ENCODE measurements around the gene SLC4A2.

The SLC4A2 gene

DNA sequence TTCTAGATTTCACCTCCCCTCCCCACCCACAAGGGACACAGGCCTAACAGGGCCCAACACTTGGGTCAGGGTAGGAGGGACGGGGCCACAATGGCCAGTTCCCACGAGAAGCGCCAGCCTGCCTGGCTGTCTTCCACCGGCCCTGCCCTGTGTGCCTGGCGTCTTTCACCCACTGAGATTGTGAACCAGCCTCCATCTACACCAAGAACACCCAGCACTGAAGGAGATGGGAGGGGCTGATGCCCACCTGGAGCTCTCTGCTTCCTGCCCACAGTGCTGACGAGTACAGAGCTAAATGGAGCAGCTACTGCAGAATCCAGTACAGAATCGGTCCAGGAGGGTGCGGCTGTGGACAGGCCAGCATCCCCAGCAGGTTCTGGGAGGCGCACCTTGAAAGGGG lies 13.4 kb upstream of the SLC4A2 start:
- DNase-seq (ENCODE audit: low spot score) = no peak

DNA sequence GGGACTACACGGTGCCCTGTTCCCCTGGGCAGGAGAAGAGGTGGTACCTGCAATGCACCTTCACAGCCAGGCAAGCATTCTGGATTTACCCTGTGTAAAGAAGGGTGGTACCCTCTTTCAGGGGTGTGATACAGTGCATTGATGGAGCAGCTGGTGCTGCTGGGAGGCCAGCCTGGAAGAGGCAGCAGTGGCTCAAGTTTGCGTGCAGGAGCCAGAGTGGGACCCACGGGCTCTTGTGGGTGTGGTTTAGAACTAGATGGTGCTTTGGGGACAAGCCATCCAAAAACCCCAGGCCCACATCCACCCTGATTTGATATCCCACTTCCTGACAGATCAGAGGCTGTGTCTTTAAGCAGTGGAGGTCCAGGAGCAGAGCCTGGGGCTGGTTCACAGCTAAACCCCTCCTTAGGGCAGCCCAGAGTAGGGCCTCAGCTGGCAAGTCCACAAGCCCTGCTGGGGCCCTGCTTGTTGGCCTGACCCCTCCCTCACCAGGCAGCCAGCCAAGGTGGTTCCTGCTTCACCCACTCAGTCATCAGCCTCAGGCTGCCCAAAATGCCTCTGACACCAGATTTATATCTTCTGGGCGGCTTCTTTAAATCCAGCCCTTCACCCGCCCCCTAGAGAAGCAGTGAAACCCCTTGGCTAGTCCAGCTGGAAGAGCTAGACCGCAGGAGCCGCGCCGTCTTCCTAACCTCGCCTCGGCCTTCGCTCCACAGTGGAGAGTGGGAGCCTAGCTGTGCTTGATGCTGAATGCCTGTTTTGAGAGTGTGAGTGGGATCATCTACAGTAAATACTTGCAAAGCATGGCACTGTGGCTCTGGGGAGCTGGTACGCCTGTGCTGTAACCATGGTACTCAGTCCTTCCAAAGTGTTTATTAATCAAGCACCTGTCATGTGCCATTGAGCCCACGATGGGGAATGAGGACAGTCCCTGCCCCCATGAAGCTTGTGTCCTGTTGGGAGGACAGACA lies 12.5 kb upstream of the SLC4A2 start:
- DNase-seq (ENCODE audit: low spot score) = peak; percentile 47

DNA sequence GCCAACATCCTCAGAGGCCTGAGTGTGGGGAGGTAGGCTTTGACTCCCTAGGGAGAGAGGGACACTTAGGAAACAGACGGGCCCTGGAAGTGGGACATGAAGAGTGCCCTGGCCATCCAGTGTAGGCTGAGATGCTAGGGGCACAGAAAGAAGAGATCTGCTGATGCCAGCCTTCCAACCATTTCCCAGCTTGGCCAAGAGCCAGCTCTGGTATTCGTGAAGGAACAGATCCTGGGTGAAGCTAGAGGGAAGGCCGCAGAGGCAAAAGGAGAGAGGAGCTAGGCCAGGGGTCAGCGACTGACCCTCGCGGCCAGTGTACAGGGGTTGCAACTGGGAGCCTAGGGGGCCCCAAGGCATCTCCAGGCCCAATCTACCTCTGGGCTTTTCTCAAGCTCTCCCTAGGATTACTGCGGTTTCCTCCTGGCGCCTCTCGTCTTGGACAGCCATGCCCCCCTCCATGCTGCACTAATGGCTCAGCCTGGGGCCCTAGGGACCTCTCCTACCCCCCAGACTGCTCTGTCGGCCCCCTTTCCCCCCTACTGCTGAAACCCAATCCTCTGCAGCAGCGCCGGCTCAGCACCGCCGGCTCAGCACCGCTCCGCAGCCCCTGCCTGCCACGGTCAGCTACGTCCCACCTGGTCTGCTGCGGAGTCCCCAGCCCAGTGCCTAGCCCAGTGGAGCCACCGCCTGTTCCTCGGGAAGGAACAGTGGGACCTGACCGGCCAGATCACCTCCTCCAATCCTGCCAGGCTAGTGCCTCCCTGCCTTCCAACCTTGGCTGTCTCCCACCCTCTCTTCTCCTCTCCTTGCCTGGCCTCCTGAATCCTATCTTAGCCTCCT lies 11.2 kb upstream of the SLC4A2 start, which contains the start of gene ASIC3:
TSS of gene ASIC3 (plus strand) at position 556 of the 840 bp plus-strand sequence. CDS start 355 bp downstream, outside the sequence.
- DNase-seq (ENCODE audit: low spot score) = no peak

DNA sequence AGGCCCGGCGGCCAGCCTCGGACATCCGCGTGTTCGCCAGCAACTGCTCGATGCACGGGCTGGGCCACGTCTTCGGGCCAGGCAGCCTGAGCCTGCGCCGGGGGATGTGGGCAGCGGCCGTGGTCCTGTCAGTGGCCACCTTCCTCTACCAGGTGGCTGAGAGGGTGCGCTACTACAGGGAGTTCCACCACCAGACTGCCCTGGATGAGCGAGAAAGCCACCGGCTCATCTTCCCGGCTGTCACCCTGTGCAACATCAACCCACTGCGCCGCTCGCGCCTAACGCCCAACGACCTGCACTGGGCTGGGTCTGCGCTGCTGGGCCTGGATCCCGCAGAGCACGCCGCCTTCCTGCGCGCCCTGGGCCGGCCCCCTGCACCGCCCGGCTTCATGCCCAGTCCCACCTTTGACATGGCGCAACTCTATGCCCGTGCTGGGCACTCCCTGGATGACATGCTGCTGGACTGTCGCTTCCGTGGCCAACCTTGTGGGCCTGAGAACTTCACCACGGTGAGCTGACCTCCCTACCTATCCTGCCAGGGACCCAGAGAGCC lies 10.4 kb upstream of the SLC4A2 start:
- DNase-seq (ENCODE audit: low spot score) = no peak

DNA sequence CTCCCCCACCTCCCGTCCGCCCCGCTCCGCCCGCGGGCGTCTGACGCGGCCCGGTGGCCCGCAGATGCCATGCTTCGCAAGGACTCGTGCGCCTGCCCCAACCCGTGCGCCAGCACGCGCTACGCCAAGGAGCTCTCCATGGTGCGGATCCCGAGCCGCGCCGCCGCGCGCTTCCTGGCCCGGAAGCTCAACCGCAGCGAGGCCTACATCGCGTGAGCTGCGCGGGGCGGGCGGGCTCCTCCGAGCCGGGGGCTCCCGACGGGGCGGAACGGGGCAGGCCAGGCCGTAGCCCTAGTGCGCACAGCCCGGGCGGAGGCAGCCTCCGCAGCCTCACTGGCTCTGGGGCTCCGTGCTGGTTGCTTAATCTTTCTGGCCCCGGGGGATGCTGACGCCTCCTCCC lies 8.3 kb upstream of the SLC4A2 start:
- DNase-seq (ENCODE audit: low spot score) = peak; percentile 70

DNA sequence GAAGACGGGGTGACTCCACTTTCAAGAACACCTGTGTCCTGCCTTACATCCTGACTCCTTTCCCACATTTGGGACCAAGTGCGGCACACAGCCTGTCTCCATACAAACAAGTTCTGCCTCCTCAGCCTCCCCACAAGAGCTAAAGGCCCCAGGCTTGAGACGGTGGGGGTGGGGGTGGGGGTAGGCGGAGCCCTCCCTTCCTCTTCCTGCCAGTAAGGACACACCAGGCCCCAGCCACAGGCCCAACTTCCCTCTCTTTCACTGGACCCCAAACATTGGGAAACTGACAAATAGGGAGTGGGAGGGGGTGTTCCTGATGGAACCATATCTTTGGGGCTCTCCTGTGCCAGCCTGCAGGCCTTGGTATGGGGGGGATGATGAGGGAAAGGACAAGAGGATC lies 6.3 kb upstream of the SLC4A2 start:
- no peak for DNase-seq (ENCODE audit: low spot score)

DNA sequence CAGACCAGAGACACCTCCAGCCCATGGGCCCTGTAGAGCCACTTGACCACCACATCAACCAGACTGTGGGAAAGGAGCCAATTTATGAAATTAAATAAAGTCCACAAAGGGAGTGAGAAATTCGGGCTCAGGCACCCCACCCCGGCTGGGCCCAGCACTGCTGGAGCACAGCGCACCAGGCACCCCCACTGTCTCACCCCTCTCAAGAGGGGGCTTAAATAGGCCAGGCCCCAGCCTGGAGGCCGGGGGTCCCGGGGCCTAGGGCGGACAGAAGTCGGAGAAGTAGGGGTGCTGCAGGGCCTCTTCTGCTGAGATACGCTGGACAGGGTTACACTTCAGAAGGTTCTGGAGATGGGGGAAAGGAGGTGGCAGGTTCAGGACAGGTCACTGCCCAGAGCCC lies 5.6 kb upstream of the SLC4A2 start:
- DNase-seq (ENCODE audit: low spot score) = no peak

DNA sequence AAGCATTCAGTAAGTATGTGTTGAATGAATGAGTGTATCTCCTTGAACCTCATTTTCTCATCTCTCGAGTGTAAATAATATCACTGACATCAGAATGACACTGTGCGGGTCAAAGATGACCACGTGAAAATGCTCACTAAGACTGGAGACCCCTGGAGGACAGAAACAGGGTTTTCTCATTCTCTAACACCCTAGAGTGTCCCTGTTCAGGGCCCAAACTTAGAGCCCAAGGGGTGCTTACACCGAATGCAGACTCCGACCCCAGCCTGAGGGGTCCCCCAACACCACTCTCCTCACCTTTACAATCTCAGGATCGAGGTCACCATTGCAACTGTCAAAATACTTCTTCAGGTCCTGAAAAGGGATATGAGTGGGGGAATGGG lies 3.1 kb upstream of the SLC4A2 start:
- DNase-seq (ENCODE audit: low spot score) = no peak

DNA sequence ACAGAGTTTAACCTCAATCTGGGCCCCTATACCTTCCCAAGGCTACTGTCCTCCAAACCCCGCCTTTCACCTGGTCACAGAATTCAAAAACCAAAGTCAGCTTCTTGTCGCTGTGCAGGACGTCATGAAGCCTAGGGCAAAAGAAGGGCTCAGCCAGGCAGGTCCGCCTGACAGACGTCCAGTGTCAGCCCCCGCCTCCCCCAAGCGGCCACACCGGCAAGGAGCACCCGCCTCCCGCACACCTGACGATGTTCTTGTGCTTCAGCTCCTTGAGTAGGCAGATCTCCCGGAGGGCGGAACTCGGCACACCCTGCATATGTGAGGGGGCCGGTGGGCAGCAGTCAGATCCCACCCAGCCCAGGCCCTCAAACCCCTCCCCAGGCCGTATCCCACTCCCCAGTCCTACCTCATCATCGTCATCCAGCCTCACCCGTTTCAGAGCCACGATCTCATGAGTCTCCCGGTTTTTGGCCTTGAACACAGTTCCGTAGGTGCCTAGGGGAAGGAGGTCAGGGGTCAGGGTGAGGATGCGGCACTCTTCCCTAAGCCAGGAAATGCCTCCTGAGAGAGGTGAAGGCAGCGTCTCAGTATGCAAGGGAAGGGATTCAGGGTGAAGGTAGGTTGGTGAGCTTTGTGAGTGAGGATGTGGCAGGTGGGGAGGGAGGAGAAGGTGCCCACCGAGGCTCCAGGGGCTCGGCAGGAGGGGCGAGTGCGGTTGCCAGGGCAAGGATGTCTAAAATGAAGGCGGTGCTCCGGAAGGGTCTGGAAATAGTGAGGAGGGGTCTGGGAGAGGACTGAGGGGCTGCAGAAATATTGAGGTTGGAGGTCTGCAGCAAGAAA lies 2.5 kb upstream of the SLC4A2 start:
- no peak for DNase-seq (ENCODE audit: low spot score)

DNA sequence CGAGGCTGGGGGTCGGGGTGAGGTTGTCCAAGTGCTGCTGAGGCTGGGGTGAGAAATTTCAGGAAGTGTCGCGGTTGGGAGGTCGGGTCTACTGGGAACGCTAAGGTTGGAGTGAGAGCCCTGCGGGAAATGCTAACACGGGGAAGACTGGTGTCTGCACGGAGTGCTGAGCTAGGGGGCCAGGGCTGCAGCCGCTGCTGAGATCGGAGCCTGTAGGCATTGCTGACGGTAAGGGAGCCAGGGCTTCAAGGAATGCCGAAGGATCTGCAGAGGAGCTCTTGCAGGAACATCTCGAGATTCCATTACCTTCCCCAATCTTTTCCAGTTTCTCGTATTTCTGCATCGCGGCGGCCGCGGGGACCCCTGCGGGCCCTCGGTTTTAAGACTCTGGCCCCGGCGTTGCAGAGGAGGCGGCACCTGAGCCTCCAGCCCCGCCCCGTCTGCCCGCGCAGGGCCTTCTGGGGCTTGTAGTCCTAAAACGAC lies 1.8 kb upstream of the SLC4A2 start, which contains the start of gene CDK5:
TSS of gene CDK5 (minus strand) at position 392 of the 483 bp plus-strand sequence. CDS start at position 343, 49 bp downstream.
- peak; percentile 36 for DNase-seq (ENCODE audit: low spot score)

DNA sequence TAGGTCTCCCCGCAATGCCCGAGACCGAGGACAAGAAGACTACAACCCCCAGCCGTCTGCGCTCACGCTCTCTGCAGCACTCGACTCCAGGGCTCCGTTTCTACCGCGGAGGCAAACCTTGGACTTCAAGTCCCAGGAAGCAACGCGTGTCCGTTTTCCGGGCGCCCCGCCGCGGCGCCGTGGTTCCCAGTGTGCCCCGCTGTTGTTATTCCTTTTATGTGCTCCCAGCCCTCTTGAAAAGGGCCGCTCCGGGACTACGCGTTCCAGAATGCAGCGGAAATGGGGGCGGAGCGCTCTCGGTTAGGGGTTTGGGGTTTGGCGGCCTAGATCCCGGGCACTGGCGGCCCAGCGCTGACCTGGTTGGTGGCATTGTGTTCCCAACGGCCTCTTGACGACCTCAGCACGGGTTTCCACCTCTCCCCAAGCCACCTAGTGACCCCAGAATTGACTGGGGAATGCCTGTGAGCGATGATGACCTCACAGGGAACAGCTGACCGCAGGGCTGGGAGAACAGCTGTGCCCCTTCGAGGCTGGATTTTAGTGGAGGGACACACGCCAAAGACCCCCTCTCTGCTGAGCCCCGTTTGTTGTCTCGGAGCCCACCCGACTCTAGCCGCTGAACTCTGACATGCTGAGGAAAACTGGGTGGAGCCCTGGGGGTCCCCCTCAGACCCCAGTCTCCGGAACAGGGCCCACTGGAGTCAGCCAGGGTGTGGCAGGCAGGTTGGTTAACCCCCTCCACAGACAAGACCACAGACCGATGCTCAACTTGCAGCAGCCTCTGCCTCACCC lies 1.2 kb upstream of the SLC4A2 start:
- peak; percentile 99 for DNase-seq (ENCODE audit: low spot score)

DNA sequence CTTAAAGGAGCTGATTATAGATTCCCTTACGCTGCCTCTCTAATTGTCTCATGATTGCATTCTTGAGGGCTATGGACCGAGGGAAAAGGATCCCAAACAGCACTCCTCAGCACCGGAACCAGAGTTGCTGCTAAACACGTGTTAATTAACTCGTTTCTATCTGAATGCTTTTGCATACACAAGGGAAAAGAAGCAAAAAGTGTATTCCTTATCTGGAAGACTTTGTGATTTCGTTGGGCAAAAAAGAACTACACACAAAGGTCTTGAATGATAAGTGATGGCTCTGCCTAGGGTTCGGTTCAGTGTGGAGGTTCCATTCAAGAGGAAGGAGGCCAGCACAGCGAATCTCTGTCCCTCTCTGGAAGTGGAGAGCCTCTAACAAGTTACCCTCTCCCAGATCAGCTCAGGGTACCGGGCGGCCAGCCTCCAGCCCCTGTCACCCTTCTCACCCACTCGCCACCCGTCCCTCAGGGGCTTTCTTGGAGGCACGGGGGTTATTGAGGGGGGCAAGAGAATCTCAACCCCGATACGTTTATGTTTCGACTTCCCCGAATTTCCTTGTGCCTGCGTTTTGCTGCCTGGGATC lies 515 bp upstream of the SLC4A2 start:
- DNase-seq (ENCODE audit: low spot score) = no peak

DNA sequence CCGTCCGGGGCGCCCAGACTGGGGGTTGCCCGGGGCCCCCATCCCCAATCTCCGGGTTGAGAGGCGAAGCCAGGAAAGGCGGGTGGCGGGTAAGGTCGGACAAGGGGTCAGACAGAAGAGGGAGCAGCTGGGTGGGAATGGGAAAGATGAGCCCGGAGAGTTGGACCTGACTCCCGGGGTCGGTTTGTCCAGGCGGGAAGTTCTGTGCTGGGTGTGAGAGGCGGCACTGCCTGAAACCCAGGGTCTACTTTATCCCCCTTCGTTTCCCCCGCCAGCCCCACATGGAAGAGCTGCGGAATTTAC lies 675 bp downstream of the SLC4A2 start:
- no peak for DNase-seq (ENCODE audit: low spot score)

DNA sequence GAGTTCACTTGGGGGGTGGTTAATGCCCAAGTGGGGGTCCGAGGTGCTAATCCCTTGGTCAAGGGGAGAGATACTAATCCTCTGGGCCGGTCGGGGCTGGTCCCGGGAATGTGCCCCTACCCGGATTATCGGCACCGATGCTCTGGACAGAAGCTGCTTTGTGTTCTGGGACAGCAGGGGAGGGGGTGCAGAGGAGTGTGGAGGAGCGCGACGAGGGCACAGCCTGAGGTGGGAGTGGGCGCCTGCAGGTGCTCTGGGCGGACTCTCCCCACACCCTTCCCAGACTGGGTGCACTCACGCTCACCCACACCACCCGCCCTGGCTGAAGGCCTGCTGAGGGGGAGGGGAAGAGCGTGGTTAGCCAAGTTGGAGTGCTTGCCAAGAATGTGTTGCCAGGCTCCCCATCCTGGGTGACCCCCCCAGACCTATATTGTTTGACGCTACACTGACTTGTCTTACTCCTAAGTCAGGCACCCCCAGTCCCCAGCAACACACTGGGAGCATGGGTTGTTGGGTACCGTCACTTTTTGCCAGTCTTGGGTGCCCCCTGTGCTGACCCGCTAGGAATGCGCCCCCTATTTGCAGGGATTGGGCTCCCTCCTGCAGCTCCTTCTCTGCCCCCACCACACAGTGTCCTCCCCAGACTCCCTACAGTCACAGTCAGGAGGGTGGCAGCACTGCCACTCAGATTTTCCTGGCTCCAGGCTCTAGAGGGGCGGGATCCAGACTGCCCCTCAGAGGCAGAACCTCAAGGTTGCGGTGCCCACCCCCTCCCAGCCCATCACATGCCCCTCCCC lies 1.2 kb downstream of the SLC4A2 start:
- DNase-seq (ENCODE audit: low spot score) = peak; percentile 32

DNA sequence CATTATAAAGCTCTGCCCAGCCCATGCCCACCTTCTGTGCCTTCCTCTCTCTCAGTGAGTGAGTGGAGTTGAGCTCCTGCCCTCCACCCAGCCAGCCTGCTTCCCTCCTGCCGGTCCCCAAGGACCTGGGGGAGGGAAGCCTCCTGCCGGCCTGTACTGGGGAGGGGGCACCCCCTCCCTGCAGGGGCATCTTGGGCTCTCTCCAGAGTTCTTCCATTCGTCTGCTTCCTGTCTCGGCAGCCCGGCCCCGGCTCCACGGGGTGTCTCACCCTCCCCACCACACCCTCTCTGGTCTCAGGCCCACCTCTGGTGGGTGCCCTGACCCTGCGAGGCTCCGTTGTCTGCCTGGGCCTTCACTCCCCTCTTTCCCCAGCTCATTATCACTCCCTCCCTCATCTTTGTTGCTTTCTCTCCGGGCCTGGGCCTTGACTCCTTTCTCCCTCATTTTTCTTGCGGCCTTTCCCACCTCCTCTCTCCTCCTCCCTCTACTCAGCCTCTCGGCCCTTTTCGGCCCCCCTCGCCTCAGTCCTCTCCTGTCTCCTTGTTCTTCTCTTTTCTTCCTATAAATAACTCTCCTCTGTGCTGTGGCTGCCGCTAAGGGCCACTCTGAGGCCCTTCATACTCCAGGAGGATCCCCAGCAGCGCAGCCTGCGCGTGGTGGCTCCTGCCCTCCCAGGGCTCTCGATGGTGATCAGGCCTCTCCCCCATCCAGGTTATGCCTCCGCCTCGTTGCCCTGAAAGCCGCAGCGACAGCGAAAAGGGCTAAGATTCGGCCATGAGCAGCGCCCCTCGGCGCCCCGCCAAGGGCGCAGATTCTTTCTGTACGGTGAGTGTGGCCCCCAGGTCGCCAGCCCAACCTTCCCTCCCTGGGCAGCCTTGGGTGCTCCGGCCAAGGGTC lies 2.1 kb downstream of the SLC4A2 start:
- no peak for DNase-seq (ENCODE audit: low spot score)

DNA sequence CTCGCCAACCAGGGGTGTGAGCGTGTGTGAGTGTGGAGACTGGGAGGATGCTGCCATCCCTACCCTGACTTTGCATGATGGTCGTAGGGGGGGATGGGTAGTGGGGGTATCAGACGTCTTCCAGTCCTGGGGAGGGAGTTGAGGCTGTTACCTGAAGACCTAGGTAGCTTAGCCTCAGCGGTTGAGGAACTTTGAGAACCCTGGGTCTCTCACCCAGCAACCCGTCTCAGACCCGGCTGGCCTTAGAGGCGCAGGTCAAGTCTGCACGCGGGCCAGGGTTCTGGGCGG lies 2.7 kb downstream of the SLC4A2 start:
- DNase-seq (ENCODE audit: low spot score) = no peak

DNA sequence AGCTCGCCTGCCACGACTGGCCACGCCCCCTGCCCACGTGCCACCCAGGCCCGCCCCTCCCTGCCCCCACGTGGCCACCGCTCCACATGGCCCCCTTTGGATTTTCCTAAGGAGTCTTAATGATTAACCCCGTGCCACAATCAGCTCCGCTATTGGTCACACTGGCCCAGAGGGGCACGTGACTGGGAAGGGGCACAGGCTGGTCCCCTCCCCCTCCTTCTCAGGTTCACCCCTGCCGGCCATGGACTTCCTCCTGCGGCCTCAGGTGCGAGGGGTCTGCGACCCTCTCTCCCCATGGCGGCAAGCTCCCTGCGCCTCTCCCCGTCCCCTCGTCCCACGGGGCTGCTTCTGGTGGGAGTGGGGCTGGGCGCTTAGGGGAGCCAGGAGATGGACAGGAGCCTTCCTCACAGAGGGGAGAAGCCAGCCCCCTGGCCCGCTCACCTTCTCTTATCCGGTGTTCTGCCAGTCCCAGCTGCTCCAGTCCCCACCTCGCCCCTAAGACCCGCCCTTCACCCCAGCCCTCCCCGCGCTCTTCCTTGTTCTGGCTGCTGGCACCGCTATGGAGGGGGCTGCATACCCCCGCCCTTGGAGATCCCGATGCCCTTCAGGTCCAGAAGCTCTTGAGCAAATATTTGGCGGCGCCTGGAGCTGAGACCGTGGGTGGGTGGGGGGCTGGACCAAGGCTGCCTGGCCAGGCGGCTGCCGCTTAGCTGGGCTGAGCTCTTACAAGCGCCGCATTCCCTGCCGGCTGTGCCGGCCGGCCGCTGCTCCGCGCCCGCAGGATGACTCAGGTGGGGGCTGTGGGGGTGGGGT lies 3.2 kb downstream of the SLC4A2 start:
- peak; percentile 71 for DNase-seq (ENCODE audit: low spot score)

DNA sequence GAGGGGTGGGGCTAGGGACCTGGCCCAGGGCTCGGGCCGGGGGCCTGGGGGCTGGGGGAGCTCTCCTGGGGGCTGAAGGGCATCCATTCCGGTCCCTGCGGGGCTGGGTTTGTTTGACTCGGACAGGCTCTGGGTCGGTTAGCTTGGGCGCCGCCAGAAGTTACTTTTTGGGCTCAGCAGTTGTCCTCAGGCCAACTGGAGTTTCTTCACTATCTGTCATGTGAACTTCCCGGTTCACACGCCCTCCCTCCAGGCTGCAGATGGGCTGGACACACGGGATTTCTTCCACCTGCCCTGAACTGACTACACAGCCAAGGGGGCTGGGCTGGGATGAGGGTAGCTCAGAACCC lies 3.8 kb downstream of the SLC4A2 start:
- peak; percentile 67 for DNase-seq (ENCODE audit: low spot score)
